NCI-H1092 (cell line): Measurements from ENCODE around the gene SCARB1.
"Not testable (repeated sequence)": the region's sequence is repeated elsewhere in the genome, so short reads cannot be mapped to it uniquely, and the experiment has no call there.

ENCODE experiments used
- DNase-seq: peaks from one replicate; lab custom pipeline; 2025; lab: John Stamatoyannopoulos, UW

Gene SCARB1

DNA sequence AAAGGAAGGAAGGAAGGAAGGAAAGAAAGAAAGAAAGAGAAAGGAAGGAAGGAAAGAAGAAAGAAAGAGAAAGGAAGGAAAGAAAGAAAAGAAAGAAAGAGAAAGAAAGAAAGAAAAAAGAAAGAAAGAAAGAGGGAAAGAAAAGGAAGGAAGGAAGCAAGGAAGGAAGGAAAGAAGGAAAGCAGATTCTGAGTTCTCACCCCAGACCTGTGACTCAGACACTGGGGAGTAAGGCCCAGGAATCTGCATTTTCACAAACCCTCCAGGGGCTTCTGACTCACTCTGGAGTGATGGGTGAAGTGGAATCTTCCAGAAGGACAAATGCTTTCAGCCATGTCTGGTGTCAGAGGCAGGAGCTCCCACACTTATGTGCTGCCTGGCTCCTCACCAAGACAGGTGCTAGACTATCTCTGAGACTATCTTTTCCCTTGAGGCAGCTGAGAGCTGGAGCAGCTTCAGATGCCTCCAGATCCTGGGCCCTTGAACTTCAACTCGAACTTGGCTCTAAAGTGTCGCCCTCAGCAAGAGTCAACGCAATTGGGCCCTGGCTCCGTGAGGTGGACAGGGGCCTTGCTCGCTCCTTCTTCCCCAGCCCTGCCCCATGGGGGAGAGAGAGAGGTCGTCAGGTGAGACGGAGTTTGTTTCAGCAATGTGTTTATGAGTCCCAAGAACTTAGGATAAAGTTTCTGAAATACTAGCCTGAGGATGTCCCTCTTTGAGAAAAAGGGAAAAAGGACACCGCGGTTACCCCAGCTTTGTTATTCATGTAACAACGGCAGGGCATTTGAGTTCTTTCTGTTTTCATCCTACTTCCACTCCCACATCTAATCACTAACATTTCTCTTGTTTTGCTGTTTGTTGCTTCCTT is 19.8 kb upstream of the SCARB1 start:
- DNase-seq = no peak

DNA sequence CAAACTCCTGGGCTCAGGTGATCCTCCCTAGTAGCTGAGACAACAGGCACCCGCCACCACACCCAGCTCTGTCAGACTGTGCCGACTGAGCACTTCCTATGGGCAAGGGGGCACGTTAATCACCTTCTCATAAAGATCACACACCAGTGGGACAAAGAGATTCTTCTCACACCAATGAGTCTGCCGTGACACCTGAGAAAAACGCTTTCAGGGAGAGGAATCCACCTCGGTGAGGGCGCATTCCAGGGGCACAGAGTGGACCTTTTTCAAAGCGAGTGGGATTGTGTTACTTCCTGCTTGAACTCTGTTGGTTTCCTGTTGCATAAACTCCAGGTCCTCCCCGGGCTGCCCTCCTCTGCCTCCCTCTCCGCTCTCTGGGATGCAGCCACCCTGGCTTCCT is 17.5 kb upstream of the SCARB1 start:
- DNase-seq = no peak

DNA sequence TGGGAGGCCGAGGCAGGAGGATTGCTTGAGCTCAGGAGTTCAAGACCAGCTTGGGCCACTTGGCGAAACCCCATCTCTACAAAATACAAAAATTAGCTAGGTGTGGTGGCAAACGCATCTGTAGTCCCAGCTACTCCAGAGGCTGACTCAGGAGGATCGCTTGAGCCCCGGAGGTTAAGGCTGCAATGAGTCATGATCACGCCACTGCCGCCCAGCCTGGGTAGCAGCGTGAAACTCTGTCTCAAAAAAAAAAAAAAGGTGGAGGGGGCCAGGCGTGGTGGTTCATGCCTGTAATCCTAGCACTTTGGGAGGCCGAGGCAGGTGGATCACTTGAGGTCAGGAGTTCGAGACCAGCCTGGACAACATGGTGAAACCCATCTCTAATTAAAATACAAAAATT is 16.7 kb upstream of the SCARB1 start:
- not testable (repeated sequence) for DNase-seq

- no peak for DNase-seq
Measured at GRCh38 chr12:124878795-124879516, 15.3 kb upstream of the SCARB1 start.

- no peak for DNase-seq
Measured at GRCh38 chr12:124877423-124877822, 13.8 kb upstream of the SCARB1 start.

DNA sequence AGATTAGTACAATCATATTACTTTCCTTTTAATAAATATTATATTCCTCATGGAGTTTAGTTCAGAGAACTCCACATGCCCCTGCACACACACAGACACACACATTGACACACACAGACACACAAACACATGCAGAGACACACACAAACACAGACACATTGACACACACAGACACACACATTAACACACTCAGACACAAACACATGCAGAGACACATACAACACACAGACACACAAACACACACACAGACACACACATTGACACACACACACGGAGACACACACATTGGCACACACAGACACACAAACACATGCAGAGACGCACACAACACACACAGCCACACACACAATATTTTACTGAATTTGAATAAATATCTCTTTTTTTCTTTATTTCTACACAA is 12.5 kb upstream of the SCARB1 start:
- no peak for DNase-seq

- DNase-seq = no peak
Measured at GRCh38 chr12:124875803-124876132, 12.1 kb upstream of the SCARB1 start.

- DNase-seq = no peak
Measured at GRCh38 chr12:124874988-124875802, 11.5 kb upstream of the SCARB1 start.

GRCh38 chr12:124874188-124874587 is 10.5 kb upstream of the SCARB1 start:
- no peak for DNase-seq

DNA sequence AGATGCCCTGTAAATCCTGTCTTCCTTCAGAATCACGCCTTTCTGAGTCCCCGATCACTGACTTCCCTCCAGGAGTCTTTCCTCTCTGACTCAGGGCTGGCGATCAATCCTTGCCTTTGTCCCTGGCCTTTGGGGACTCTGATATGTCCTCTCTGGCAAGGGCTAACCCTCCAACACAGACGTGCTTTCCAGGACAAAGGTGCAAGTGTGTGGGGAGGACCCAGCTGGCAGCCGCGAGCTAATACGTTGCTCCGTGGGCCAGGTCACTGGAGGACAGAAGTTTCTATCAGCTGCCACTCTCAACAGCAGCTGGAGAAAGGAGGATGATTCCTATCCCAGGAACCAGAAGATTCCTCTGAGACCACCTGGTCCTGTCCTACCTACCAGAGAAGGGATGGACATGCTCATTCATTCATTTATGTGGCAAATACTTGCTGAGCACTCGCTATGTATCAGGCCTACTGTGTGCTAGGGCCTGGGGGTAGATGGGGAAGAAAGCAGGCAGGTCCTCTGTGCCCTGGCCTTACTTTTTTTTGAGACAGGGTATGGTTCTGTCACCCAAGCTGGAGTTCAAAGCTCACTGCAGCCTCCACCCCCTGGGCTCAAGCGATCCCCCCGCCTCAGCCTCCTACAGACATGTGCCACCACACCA is 8.5 kb upstream of the SCARB1 start:
- no peak for DNase-seq

GRCh38 chr12:124871297-124871696 is 7.6 kb upstream of the SCARB1 start:
- no peak for DNase-seq

- no peak for DNase-seq
Measured at GRCh38 chr12:124870515-124870914, 6.9 kb upstream of the SCARB1 start.

DNA sequence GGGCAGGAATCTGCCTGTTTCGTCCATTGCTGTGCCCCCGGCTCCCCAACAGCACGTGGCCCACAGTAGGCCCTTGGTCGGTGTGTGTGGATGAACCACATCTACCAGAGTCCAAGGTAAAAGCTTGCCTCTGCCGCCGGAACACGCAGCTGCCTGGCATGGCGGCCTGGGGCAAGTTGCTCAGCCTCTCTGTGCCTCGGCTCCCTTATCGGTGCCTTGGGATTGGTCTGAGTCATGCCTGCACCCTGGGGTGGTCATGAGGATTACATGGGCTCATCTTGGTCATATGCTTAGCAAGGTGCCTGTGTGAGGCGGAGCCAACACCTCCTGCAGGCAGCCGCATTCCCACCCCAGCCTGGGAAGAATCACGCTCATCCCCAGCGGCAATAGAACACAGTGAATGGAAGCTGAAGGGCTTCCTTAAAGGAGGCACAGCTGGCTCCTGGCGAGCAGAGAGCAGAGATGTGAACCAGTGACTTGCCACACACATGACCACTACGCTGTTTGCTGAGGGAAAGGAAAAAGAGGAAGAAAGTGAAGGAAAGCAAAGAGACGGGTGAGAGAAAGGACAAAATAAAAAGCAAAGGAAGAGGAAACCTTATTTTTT is 5.5 kb upstream of the SCARB1 start:
- no peak for DNase-seq

- DNase-seq = no peak
Measured at GRCh38 chr12:124868252-124869058, 4.8 kb upstream of the SCARB1 start.

- DNase-seq = no peak
Measured at GRCh38 chr12:124867401-124867930, 3.8 kb upstream of the SCARB1 start.

DNA sequence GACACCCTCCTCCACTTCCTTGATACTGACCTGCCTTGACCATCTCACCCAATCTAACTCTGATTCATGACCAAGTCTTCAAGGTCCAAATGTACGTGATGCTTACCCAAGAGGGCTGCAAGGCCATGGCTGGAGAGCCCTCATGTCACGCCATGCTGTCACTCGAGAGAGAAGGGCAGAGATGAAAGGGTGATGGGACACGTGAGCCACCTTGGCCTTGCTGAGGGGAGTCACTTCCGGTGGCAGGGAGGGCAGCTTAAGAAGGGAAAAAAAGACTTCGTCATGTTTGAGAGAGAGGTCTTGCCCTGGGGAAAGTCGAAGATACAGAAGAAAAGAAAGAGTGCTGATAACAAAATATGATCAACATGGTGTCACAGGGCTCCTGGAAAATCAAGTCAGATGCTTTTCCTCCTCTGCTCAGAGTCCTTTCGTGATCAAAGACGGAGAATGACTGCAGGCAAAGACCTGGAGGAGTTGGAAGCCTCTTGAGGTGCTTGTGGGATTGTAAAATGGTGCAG is 3.3 kb upstream of the SCARB1 start:
- no peak for DNase-seq

GRCh38 chr12:124866195-124866882 is 2.7 kb upstream of the SCARB1 start:
- DNase-seq = no peak

DNA sequence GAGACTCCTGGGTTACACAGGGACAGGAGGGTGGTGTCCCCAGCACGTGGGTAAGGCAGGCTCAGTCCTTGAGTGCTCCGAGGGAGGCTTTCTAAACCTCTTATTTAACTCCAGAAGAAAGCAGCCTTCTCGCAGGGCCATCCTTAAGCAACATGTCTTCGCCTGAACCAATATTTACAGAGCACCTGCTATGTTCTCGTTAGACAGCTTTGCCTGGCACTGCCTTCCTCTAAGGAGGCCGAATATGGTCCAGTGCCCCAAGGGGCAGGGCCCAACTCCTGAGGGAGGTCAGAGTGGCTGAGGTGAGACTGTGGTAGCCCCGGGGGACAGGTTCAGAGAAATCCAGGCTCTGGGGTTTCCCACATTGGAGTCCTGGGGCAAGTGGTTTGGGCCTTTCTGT is 2.1 kb upstream of the SCARB1 start:
- no peak for DNase-seq

- no peak for DNase-seq
Measured at GRCh38 chr12:124864326-124864752, 675 bp upstream of the SCARB1 start.
